DLD1 (cell line): ENCODE measurements around the gene SLC12A3.

Experiments used
- in situ Hi-C: cut with HindIII; loops from 2 replicates; pipeline ENCODE4 v1.10.0; 2017; ENCODE audit warnings: low sequenced_read_pairs

Gene SLC12A3, protein sequence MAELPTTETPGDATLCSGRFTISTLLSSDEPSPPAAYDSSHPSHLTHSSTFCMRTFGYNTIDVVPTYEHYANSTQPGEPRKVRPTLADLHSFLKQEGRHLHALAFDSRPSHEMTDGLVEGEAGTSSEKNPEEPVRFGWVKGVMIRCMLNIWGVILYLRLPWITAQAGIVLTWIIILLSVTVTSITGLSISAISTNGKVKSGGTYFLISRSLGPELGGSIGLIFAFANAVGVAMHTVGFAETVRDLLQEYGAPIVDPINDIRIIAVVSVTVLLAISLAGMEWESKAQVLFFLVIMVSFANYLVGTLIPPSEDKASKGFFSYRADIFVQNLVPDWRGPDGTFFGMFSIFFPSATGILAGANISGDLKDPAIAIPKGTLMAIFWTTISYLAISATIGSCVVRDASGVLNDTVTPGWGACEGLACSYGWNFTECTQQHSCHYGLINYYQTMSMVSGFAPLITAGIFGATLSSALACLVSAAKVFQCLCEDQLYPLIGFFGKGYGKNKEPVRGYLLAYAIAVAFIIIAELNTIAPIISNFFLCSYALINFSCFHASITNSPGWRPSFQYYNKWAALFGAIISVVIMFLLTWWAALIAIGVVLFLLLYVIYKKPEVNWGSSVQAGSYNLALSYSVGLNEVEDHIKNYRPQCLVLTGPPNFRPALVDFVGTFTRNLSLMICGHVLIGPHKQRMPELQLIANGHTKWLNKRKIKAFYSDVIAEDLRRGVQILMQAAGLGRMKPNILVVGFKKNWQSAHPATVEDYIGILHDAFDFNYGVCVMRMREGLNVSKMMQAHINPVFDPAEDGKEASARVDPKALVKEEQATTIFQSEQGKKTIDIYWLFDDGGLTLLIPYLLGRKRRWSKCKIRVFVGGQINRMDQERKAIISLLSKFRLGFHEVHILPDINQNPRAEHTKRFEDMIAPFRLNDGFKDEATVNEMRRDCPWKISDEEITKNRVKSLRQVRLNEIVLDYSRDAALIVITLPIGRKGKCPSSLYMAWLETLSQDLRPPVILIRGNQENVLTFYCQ

DNA sequence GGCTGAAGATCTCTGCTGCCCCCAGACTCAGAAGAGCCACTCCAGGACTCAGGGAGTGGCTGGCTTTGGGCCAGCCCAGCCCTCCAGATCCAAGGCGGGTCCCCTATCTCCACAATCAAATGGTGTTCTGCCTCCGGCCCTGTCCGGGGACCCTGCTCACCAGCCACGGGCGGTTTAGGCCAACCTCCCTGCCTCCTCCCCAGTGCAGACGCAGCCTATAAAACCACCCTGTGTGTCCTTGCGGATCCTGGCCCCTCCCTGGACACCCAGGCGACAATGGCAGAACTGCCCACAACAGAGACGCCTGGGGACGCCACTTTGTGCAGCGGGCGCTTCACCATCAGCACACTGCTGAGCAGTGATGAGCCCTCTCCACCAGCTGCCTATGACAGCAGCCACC is at the start of gene SLC12A3:
Gene SLC12A3, plus strand, starts transcription at position 248 of the 400 bp plus-strand sequence. Its CDS starts 29 bp downstream, at position 277.
- in situ Hi-C loops = no loop called here

DNA sequence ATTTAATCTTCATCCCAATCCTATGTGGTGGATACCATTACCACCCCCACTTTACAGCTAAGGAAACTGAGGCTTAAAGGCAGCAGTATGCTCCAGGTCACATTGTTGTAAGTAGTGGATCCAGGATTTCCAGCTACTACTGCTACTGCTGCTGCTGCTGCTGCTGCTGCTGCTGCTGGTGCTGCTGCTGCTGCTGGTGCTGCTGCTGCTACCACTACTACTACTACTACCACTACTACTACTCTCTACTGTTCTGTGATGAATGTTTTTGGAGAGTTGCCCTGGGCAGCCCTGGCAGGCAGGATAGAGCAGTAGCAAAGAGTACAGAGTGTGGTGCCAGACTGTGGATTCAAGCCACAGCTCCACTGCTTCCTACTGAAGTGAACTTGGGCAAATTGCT is 49.3 kb upstream of the SLC12A3 start:
- in situ Hi-C loops = no loop called here

DNA sequence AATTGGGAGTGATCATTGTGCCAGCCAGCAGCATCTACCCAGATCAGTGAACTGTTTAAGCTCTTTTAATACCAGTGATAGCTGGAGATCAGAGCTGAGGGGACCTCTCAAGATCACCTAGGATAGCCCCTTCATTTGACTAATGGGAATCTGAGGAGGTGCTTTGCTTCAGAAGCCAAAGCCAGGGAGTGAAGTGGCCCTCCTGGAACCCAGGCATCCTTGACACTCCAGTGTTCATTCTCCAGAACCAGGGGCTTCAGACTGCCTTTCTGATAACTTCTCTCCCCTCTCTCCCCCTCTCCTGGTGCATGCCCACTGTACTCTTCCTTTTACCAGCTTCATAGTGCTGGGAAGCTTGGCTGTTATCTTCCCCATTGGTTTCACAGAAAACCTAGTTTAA is 48.0 kb upstream of the SLC12A3 start:
- in situ Hi-C loops = no loop called here

DNA sequence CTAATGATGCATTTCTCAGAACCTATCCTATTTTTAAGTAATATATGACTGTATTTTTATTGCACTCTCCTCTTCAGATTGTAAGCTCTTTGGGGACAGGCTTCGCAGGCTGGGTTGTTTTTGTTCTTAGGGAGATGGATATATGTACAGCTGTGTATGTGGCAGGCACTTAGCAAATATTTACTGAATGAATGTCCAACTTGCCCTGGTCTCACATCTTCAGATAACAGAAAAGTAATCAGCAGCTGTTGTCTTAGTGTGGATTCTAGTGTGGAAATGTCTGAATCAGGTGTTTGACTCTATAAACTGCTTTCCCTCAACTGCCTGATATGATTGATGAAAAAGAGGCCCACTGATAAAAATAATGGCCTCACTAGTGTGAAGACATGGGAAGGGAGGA is 47.1 kb upstream of the SLC12A3 start:
- in situ Hi-C loops = no loop called here

DNA sequence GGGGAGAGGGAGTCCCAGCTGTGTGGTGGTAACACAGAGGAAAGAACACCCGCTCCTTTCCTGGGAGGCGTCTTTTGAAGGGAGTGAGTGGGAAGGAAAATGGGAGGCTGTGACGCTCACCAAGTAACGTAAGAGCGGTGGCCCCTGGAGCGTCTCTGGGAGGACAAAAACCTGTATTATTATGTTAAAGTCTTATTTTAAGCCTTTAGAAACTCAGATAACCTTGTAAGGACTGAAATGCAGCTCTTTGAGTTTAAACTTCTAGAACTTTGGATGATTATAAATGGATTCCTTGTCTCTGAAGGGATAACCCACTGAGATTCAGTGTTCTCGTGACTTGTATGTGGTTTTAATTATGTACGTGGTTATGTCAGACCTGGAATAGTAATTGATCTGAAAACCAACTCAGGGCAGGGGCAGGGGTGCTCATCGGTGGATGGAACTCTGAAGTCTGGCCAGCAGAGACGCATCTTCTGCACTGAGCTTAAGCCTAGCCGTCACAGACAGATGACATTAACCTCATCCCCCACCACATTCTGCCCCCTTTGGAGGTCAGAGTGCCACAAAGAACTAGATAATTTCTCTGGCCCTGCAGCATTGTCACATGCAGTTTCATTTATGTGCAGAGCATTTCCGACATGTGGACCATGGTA is 41.8 kb upstream of the SLC12A3 start:
- in situ Hi-C loops = no loop called here

DNA sequence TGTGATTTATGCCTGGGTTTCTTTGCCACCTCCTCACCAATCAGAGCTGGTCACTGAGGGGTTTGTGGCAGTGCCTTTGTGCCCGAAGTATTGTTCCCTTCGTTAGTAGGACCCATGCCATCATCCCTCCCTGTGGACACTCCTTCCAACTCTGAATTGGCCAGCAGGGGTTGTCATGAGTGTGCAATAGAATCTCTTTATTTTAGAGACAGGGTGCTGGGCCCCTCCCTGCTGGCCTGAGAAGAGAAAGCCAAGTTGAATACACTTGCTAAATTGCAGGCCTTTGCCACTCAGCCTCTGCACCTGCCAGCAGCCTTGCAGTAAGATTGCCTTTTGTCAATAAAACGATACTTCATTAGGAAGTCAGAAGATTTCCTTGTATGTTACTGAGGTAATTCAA is 40.7 kb upstream of the SLC12A3 start:
- in situ Hi-C loops = no loop called here

DNA sequence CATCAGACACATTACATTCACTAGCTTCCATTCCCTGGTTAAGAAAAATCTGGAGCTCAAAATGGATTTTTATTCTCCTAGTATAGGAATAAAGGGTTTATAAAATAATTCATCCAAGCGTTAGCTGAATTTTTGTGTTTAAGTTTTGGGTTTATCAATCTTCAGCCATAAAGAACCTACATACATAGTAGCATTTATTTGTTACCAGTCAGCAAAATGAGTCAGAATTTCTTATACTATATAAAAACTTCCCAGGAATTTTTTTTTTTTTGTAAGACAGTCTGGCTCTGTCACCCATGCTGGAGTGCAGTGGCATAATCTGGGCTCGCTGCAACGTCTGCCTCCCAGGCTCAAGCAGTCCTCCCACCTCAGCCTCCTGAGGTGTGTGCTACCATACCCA is 40.2 kb upstream of the SLC12A3 start:
- in situ Hi-C loops = no loop called here

DNA sequence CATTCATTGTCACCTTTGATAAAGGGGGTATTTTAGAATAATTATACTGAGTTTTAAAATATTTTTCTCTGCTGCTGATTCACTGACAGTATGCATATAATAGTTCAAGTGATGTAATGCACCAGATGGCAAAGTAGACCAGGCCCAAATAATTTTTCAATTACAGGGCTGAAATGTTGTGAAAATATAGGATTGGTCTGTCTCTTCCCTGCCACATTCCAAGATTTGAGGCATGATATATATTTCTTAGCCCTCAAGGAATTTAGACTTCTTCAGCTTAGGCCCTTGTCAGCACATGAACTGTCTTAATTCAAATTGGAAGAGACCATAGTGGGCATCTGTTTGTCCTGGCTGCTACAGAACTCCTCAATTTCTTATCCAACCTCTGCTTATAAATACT is 39.2 kb upstream of the SLC12A3 start:
- in situ Hi-C loops = no loop called here

DNA sequence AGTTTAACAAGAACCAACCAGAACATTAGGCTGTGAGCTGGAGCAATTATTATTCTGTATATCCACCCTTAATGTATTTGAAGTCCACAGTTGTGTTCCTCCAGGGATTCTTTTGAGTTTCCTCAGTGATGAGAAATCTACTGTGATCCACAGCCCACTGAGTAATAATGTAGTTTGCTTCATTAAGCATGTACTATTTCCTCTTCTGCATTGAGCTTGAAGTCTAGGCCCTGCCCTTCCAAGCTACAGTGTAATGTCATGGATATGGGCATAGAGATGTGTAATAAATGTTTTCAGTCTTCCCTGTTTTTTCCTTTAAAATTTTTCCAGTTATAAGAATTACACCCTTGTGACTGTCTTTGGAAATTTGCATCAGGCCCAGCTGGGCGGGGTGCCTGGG is 36.4 kb upstream of the SLC12A3 start:
- in situ Hi-C loops = no loop called here

DNA sequence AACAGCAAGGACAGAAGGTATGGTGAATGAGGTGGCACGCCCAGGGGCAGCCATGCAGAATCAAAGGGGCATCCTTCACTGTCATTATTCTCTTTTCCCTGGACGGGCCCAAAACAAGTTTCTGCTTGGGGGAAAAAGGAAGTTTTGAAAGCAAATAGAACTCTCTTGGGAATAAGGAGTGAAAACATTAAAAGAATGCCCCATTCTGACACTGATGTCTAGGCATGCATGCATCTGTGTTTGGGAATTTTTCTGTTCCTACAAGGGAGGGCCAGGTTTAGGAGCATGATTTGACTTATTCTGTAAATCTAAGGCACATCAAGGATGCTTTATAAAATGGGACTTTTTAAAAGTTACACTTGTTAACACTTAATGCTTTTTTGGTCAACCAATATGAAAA is 34.3 kb upstream of the SLC12A3 start:
- in situ Hi-C loops = no loop called here

DNA sequence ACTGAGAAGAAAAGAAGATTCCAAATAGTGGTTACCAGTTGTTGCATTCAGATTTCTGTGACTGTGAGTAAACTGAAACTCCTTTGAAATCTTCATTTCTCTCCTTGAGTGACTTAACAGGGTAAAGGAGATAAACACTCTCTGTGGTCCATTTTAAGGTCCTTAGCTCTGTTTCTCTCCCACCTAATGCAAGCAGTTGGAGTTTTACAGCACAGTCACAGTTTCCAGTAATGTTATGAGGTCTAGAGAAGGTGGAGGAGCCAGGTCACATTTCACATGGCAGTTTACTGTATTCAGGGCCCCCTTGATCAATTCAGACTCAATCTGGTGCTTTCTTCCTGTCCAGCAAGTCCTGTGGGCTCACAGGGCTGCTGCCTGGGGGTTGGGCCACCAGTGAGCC is 32.2 kb upstream of the SLC12A3 start:
- in situ Hi-C loops = no loop called here

DNA sequence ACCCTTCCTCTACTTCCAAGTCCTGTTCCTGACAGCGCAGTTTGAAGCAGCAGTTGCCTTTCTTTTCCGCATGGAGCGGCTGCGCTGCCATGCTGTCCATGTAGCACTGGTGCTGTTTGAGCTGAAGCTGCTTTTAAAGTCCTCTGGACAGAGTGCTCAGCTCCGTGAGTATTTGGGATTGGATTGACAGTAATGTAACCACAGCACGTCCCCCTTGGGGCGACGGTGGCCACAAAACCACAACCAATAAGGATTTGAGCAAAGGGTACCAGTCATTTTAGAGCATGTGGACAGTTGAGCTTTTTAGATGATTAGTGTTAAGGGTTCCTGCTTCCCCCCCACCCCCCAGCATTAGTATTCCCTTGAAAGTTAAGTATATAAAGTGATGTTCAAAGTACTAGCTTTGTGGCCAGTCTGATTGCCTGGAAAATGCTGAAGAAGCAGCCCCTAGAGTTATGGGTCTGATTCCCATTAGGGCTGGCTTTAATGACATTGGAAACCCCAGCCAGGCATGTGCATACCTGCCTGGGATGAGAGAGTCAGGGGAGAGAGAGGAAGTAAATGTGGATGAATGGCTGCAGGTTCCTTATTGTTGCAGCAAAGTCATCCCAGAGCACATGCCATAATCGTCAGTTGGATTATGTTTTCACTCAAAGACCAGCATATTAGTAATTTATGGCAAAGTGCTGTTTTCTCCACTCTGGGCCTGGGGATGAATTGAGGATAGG is 31.6 kb upstream of the SLC12A3 start:
- in situ Hi-C loops = no loop called here

DNA sequence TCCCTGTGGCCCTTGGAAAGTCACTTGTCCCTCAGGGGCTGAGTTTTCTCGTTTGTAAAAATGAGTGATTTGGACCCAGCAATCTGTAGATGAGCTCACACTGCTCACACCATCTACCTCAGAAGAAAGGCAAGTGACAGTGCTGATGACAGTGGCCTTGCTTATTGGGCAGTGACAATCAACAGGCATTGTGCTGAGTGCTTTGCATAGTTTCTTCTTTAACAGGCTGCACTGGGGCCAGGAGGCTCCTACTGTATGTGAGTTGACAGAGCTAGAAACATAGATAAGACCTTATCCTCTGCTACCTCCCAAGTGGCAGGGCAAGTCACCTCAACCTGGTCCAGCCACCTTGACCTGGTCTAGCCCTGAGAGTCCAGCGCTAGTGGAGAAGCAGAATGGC is 29.7 kb upstream of the SLC12A3 start:
- in situ Hi-C loops = no loop called here

DNA sequence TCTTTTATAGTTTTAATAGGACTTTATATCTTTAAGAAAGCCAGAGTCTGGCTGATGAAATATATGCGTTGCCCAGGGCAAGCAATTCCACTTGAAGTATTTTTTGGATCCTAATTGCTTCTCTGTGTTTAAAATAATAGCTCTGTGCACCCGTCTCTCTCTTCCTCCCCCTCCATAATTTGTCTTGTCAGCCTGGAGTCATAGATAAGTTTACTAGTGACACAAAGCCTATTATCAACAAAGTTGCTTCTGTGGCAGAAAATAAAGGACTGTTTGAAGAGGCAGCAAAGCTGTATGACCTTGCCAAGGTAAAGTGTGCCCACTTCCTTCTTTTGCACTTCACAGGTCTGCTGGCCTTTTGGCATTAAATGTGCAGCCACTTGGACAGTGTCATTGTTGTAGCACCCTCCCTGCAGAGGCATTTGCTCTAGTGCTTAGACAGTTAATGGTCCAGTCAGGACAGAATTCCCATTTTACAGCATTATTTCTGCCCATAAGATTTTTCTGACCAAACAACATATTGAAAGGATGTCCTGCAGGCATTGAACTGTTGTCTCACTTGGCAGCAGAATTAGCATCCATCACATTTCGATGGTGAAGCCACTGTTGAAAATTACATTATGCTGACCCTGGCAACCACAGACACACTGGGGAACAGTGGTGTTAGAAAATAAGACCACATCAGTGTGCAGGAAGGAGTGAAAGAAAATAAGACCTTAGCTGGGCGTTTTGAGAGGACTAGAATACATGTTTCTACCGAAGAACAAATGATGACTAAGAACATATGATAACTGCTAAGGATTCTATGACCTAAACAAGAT is 28.4 kb upstream of the SLC12A3 start:
- in situ Hi-C loops = no loop called here

DNA sequence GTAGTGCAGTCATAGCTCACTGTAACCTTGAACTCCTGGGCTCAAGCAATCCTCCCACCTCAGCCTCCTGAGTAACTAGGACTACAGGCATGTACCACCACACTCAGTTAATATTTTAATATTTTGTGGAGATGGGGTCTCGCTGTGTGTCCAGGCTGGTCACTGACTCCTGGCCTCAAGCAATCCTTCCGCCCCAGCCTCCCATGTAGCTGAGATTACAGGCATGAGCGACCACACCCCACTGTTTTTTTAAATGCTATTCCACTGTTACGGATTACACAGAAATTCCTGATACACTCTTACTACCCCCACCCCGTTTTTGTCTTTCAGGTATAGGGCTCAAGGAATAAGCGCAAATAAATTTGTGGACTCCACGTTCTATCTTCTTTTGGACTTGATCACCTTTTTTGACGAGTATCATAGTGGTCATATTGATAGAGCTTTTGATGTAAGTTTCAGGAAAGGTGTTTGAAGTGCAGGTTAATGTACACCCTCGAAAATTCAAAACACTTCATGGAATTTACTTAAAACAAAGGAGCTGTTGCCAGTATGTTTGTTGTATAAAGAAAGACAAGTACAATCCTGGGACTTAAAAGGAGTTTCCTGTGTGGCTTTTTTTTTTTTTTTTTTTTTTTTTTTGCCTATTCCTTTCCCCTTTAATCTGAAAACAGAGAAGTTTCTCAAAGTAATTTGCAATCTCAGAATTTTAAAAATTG is 26.2 kb upstream of the SLC12A3 start:
- in situ Hi-C loops = no loop called here

DNA sequence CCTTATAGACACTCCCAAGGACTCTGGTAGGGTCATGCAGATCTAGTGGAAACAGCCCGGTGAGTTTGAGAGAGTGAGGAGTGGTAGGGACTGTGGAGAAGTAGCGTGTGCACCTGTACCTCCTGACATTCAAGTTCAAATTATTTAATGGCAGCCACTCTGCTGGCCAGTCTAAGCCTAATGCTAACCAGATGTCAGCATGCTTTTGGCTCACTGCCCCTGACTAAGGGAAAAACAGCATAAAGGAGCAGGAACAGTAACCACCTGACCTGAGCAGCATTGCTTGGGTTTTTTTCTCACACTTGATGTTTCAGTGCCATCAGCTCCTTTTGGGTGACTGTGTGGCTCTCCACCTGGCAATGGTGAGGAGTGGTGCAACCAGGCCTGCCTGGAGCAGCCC is 23.8 kb upstream of the SLC12A3 start:
- in situ Hi-C loops = no loop called here

DNA sequence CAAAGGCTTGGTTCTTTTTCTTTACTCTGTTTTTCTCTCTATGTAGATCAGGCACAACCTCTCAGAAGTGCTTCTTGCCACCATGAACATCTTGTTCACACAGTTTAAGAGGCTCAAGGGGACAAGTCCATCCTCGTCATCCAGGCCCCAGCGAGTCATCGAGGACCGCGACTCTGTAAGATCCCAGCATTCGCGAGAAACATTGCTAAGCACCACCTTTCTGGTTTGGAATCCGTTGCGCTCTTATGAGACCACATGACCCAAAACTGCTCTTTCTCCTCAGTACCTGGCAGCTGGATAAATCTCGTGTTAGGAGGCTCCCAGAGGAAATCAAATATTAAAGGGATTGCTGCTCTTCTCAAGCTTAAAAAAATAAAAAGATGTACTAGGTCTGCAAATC is 23.3 kb upstream of the SLC12A3 start:
- in situ Hi-C loops = no loop called here

DNA sequence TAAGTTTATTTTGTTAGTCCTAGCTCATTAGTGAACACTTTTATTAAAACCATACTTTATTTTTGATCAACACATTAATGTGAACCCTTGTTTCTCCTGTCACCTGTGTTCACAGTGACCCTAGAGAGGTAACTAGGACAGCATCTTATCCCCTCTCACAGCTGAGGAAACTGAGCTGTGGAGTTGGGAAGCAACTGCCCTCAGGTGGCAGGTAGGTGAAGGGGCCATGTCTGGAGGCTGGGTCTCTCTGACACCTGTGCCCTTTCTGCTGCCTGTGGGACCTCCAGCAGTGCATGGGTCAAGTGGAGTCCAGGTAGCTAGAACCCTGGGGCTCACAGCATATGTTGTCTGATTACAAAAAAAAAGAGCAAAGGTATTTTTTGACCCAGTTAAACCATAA is 22.9 kb upstream of the SLC12A3 start:
- in situ Hi-C loops = no loop called here

DNA sequence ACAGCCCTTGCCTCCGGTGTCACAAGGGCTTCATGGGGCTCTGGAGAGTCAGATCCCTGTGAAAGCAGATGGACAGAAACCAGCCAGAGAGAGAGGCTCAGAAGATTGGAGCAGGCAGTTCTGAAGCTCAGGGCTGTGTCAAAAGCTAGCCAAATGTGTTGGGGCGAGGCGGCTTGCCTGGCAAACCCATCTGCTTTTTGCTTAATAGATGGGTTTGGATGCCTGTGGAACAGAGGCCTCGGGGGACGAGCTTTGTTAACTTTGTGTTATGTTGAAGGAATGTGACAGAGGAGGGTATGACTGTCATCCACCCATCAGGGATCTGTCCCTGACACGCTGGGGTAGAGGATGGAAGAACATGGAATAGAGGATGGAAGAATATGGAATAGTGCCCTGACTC is 21.0 kb upstream of the SLC12A3 start:
- in situ Hi-C loops = no loop called here
